Fibroblast of pulmonary artery (primary cell): ENCODE results near the gene USP3.

Experiments used
- DNase-seq: peaks from one replicate; pipeline ENCODE4 v3.0.0-alpha.2; 2010; ENCODE audit warnings: low read depth
- H3K4me3 ChIP-seq: replicated peaks from 2 replicates; pipeline ENCODE4 v1.5.1; 2011; ENCODE audit warnings: low read depth, mild to moderate bottlenecking, control low read depth, low read length, moderate library complexity
- CTCF ChIP-seq: IDR thresholded peaks from 2 replicates; pipeline ENCODE4 v1.5.1; 2011; ENCODE audit warnings: mild to moderate bottlenecking, control low read depth, low read length, inconsistent platforms; ENCODE audit errors: missing control alignments

USP3 gene

GRCh38 chr15:63597038-63597790 lies 92.8 kb downstream of the USP3 start, which contains the start of gene FBXL22:
FBXL22 (plus strand) TSS chr15:63597387; CDS start chr15:63597393, 6 bp downstream.
- no peak within 1 kb of the TSS for H3K4me3 ChIP-seq
- no peak for TF ChIP-seq CTCF
- DNase-seq = peak; percentile 14

- TF ChIP-seq CTCF = no peak
- DNase-seq = no peak
Observed at GRCh38 chr15:63597821-63598220, 93.4 kb downstream of the USP3 start.

GRCh38 chr15:63598473-63599400 lies 94.3 kb downstream of the USP3 start:
- no peak for TF ChIP-seq CTCF
- H3K4me3 ChIP-seq = no peak overlapping the region
- DNase-seq = no peak

More at GRCh38 chr15:63597821-63598220, 93.4 kb downstream of the USP3 start:
- no peak overlapping the region for H3K4me3 ChIP-seq

- peak overlapping the region; percentile 58 for H3K4me3 ChIP-seq
- DNase-seq = peak; percentile 50
- TF ChIP-seq CTCF = peak; percentile 59
Observed at GRCh38 chr15:63599401-63600000, 95.1 kb downstream of the USP3 start.

GRCh38 chr15:63600001-63600615 lies 95.7 kb downstream of the USP3 start:
- DNase-seq = peak; percentile 7
- peak overlapping the region; percentile 58 for H3K4me3 ChIP-seq
- TF ChIP-seq CTCF = no peak

- peak overlapping the region; percentile 77 for H3K4me3 ChIP-seq
- DNase-seq = peak; percentile 95
- no peak for TF ChIP-seq CTCF
Observed at GRCh38 chr15:63600616-63601025, 96.2 kb downstream of the USP3 start.
